ENCODE results near the gene LRP2BP. TPM values are rescaled to one million over a fixed set of nuclear protein-coding genes. Genes with fewer than 3 reads are reported as not detected.

Gene LRP2BP
- total and polyA plus RNA-seq, 4 donors: 0.09 to 0.64 (median 0.20) TPM

DNA sequence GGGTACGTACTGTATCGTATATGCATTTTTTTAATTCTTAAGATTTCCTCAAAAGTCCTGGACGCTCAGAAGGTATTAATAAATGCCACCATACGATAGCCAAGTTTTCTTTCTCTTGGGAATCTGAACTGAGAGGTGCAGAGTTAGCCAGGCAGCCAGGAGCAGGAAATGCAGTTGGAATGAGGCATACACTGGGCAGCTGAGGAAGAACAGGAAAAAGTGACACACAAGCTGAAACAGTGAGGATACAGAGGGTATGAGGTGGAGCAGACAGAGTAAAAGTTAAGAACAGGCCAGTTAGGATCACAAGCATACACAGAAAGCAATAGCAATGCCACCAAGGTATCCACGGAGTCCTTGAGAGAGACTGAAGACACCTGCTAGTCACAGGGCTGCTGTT lies 16.7 kb upstream of the LRP2BP start:
- peaks cover 0 to 2% (median 0%) of the 10 kb centered on the region in 4 donors for H3K9me3 ChIP-seq (ENCODE audit: control insufficient read depth in 4 of 4, low read length in 3 of 4)
- peaks cover 1 to 37% (median 32%) of the 10 kb centered on the region in 4 donors for H3K36me3 ChIP-seq (ENCODE audit: control insufficient read depth in 4 of 4, insufficient read depth in 3 of 4, low read depth in 1 of 4, low read length in 3 of 4)
- H3K27ac ChIP-seq (ENCODE audit: low read depth in 1 of 2, low read length in 2 of 2): no peak overlapping the region
- no peak for DNase-seq (ENCODE audit: low spot score)
- no peaks in the 10 kb centered on the region for H3K27me3 ChIP-seq (ENCODE audit: control insufficient read depth in 4 of 4, insufficient read depth in 4 of 4, low read length in 3 of 4)
- 89% methylated on average over 5 of the region's 5 CpGs for WGBS
- no peak overlapping the region for H3K9ac ChIP-seq (ENCODE audit: low read depth in 1 of 2, low read length in 2 of 2)
- H3K4me1 ChIP-seq (ENCODE audit: control insufficient read depth in 4 of 4, insufficient read depth in 4 of 4, low read length in 3 of 4): no peaks in the 10 kb centered on the region
- H3K4me3 ChIP-seq (ENCODE audit: low read depth in 1 of 3, low read length in 3 of 3): no peak overlapping the region
- TF ChIP-seq, protein P1, sequence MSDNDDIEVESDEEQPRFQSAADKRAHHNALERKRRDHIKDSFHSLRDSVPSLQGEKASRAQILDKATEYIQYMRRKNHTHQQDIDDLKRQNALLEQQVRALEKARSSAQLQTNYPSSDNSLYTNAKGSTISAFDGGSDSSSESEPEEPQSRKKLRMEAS (IDR thresholded peaks at IDR 0.05): no peak
- TF ChIP-seq NR2F2 (IDR thresholded peaks at IDR 0.05) (no peak), FOXA2 (IDR thresholded peaks at IDR 0.05) (no peak), FOXA1 (IDR thresholded peaks at IDR 0.05) (no peak), SP1 (IDR thresholded peaks at IDR 0.05) (no peak), JUND (IDR thresholded peaks at IDR 0.05) (no peak), RXRA (IDR thresholded peaks at IDR 0.05) (no peak), HNF4G (IDR thresholded peaks at IDR 0.05) (no peak), YY1 (IDR thresholded peaks at IDR 0.05) (no peak), HNF4A (conservative IDR thresholded peaks at IDR 0.05) (no peak), EGR1 (IDR thresholded peaks at IDR 0.05; ENCODE audit: low read depth in 2 of 2) (no peak), TAF1 (conservative IDR thresholded peaks at IDR 0.05) (no peak)
- TF ChIP-seq, protein P2, sequence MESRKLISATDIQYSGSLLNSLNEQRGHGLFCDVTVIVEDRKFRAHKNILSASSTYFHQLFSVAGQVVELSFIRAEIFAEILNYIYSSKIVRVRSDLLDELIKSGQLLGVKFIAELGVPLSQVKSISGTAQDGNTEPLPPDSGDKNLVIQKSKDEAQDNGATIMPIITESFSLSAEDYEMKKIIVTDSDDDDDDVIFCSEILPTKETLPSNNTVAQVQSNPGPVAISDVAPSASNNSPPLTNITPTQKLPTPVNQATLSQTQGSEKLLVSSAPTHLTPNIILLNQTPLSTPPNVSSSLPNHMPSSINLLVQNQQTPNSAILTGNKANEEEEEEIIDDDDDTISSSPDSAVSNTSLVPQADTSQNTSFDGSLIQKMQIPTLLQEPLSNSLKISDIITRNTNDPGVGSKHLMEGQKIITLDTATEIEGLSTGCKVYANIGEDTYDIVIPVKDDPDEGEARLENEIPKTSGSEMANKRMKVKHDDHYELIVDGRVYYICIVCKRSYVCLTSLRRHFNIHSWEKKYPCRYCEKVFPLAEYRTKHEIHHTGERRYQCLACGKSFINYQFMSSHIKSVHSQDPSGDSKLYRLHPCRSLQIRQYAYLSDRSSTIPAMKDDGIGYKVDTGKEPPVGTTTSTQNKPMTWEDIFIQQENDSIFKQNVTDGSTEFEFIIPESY (IDR thresholded peaks at IDR 0.05): no peak
- TF ChIP-seq, protein P3, sequence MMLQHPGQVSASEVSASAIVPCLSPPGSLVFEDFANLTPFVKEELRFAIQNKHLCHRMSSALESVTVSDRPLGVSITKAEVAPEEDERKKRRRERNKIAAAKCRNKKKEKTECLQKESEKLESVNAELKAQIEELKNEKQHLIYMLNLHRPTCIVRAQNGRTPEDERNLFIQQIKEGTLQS (IDR thresholded peaks at IDR 0.05): no peak
- TF ChIP-seq, protein P4, sequence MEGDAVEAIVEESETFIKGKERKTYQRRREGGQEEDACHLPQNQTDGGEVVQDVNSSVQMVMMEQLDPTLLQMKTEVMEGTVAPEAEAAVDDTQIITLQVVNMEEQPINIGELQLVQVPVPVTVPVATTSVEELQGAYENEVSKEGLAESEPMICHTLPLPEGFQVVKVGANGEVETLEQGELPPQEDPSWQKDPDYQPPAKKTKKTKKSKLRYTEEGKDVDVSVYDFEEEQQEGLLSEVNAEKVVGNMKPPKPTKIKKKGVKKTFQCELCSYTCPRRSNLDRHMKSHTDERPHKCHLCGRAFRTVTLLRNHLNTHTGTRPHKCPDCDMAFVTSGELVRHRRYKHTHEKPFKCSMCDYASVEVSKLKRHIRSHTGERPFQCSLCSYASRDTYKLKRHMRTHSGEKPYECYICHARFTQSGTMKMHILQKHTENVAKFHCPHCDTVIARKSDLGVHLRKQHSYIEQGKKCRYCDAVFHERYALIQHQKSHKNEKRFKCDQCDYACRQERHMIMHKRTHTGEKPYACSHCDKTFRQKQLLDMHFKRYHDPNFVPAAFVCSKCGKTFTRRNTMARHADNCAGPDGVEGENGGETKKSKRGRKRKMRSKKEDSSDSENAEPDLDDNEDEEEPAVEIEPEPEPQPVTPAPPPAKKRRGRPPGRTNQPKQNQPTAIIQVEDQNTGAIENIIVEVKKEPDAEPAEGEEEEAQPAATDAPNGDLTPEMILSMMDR (IDR thresholded peaks at IDR 0.05; ENCODE audit: low read depth, low read length, missing input control): no peak
- TF ChIP-seq, protein P5, sequence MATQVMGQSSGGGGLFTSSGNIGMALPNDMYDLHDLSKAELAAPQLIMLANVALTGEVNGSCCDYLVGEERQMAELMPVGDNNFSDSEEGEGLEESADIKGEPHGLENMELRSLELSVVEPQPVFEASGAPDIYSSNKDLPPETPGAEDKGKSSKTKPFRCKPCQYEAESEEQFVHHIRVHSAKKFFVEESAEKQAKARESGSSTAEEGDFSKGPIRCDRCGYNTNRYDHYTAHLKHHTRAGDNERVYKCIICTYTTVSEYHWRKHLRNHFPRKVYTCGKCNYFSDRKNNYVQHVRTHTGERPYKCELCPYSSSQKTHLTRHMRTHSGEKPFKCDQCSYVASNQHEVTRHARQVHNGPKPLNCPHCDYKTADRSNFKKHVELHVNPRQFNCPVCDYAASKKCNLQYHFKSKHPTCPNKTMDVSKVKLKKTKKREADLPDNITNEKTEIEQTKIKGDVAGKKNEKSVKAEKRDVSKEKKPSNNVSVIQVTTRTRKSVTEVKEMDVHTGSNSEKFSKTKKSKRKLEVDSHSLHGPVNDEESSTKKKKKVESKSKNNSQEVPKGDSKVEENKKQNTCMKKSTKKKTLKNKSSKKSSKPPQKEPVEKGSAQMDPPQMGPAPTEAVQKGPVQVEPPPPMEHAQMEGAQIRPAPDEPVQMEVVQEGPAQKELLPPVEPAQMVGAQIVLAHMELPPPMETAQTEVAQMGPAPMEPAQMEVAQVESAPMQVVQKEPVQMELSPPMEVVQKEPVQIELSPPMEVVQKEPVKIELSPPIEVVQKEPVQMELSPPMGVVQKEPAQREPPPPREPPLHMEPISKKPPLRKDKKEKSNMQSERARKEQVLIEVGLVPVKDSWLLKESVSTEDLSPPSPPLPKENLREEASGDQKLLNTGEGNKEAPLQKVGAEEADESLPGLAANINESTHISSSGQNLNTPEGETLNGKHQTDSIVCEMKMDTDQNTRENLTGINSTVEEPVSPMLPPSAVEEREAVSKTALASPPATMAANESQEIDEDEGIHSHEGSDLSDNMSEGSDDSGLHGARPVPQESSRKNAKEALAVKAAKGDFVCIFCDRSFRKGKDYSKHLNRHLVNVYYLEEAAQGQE (IDR thresholded peaks at IDR 0.05): no peak

DNA sequence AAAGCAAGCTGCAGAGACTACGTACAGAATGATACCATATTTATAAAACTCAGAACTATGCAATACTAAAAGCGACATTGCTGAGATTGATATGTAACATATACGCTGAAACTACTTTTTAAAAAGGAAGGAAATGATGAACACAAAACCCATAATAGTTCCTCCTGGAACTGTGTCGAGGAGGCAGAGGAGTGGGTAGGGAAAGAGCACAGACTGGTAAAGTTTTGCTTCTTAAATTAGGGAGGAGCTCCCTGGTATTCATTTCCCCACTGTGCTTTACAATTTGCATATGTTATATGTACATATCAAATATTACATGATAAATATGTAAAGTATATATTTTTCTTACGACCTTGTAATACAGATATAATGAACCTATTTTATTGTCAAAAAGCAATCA lies 16.1 kb upstream of the LRP2BP start:
- peaks cover 1 to 32% (median 28%) of the 10 kb centered on the region in 4 donors for H3K36me3 ChIP-seq (ENCODE audit: control insufficient read depth in 4 of 4, insufficient read depth in 3 of 4, low read depth in 1 of 4, low read length in 3 of 4)
- no peak for TF ChIP-seq SP1 (IDR thresholded peaks at IDR 0.05)
- TF ChIP-seq, protein P1 (IDR thresholded peaks at IDR 0.05): no peak
- TF ChIP-seq GABPA (IDR thresholded peaks at IDR 0.05 in 1 of 2, conservative IDR thresholded peaks at IDR 0.05 in 1 of 2): no peak
- TF ChIP-seq FOXA1 (IDR thresholded peaks at IDR 0.05): no peak
- TF ChIP-seq HNF4G (IDR thresholded peaks at IDR 0.05): no peak
- TF ChIP-seq, protein P4 (IDR thresholded peaks at IDR 0.05; ENCODE audit: low read depth, low read length, missing input control): no peak
- TF ChIP-seq TAF1 (conservative IDR thresholded peaks at IDR 0.05): no peak
- TF ChIP-seq HNF4A (conservative IDR thresholded peaks at IDR 0.05): no peak
- TF ChIP-seq RXRA (IDR thresholded peaks at IDR 0.05): no peak
- no peak for TF ChIP-seq FOXA2 (IDR thresholded peaks at IDR 0.05)
- no peak for TF ChIP-seq EGR1 (IDR thresholded peaks at IDR 0.05; ENCODE audit: low read depth in 2 of 2)
- no peak for TF ChIP-seq RAD21 (IDR thresholded peaks at IDR 0.05)
- TF ChIP-seq JUND (IDR thresholded peaks at IDR 0.05): no peak
- no peak for TF ChIP-seq NR2F2 (IDR thresholded peaks at IDR 0.05)
- TF ChIP-seq, protein P2 (IDR thresholded peaks at IDR 0.05): no peak
- no peak for TF ChIP-seq YY1 (IDR thresholded peaks at IDR 0.05)

More for the DNA sequence above, 16.1 kb upstream of the LRP2BP start:
- DNase-seq (ENCODE audit: low spot score): no peak
- 83% methylated on average over 5 of the region's 5 CpGs for WGBS
- Histone ChIP-seq H3K9ac (ENCODE audit: low read depth in 1 of 2, low read length in 2 of 2) (no peak overlapping the region), H3K27ac (ENCODE audit: low read depth in 1 of 2, low read length in 2 of 2) (no peak overlapping the region), H3K27me3 (ENCODE audit: control insufficient read depth in 4 of 4, insufficient read depth in 4 of 4, low read length in 3 of 4) (no peaks in the 10 kb centered on the region), H3K4me1 (ENCODE audit: control insufficient read depth in 4 of 4, insufficient read depth in 4 of 4, low read length in 3 of 4) (no peaks in the 10 kb centered on the region), H3K4me3 (ENCODE audit: low read depth in 1 of 3, low read length in 3 of 3) (no peak overlapping the region), H3K9me3 (ENCODE audit: control insufficient read depth in 4 of 4, low read length in 3 of 4) (peaks cover 0 to 2% (median 0%) of the 10 kb centered on the region in 4 donors)

All from liver (tissue), 9 donors.